HepG2 (cell line): Measurements from ENCODE around the gene ACTRT2. TPM values are rescaled to one million over a fixed set of nuclear protein-coding genes. Genes with fewer than 3 reads are reported as not detected.

Experiments
- ATAC-seq: fragments of 200-7000 bp; cut with Tn5 transposase; 3 replicates; pipeline ENCODE4 v1.9.1; 2020; ENCODE audit warnings: mild to moderate bottlenecking, moderate library complexity
- BruUV-seq: library from RNA; stranded (reverse); fragments of 400-500 nt; replicated peaks from 2 replicates; lab custom pipeline; 2021; lab: Mats Ljungman, UMichigan
- CTCF ChIA-PET: fragments of 300-600 bp; formaldehyde crosslinking; extraction: SDS; loops from one replicate; lab custom pipeline; 2021; ENCODE audit warnings: low total read pairs, inconsistent platforms, low intra/inter-chr PET ratio; lab: Yijun Ruan, JAX
- POLR2A ChIA-PET: fragments of 350-600 bp; sonication (Branson Sonifier 250); formaldehyde crosslinking; loops from one replicate; lab custom pipeline; 2020; ENCODE audit warnings: antibody characterized with exemption, inconsistent platforms; lab: Yijun Ruan, JAX
- DNase-seq: peaks from one replicate; pipeline ENCODE4 v3.0.0-alpha.2; 2015; ENCODE audit warnings: low spot score
- FAIRE-seq: peaks from 3 replicates; lab custom pipeline; 2011; peaks lifted over from hg19 to GRCh38; lab: Jason Lieb, UNC
- H2AFZ ChIP-seq: one replicate; pipeline ENCODE4 v1.6.1; 2011; ENCODE audit warnings: low read length, inconsistent platforms
- H3K27ac ChIP-seq: fragments of 300-600 bp; 3 replicates; pipeline ENCODE4 v1.8.0; 2011; ENCODE audit warnings: mixed run types, mild to moderate bottlenecking, mixed read lengths, low read length, inconsistent platforms; ENCODE audit not compliant: insufficient read depth; ENCODE audit errors: extremely low read length
- H3K27me3 ChIP-seq, 2 experiments: fragments of 200-600 bp in 1 of 2; 2 replicates in 1 of 2; 3 replicates in 1 of 2; pipeline versions ENCODE4 v1.6.0 to v1.8.0; 2011; ENCODE audit warnings: low read length in 2 of 2, mild to moderate bottlenecking in 2 of 2, moderate library complexity in 2 of 2, inconsistent platforms in 1 of 2; ENCODE audit not compliant: insufficient read depth in 2 of 2, control insufficient read depth in 1 of 2
- H3K36me3 ChIP-seq, 2 experiments: fragments of 200-600 bp in 1 of 2; replicated peaks in 1 of 2; 2 replicates in 1 of 2; 3 replicates in 1 of 2; pipeline versions ENCODE4 v1.5.1 to v1.8.0; 2011; ENCODE audit warnings: low read length in 2 of 2, inconsistent platforms in 1 of 2; ENCODE audit not compliant: insufficient read depth in 2 of 2, control insufficient read depth in 1 of 2
- H3K4me1 ChIP-seq: 2 replicates; pipeline ENCODE4 v1.5.1; 2012; ENCODE audit warnings: low read length, inconsistent platforms; ENCODE audit not compliant: insufficient read depth
- H3K4me2 ChIP-seq: 2 replicates; pipeline ENCODE4 v1.6.0; 2011; ENCODE audit warnings: low read depth, low read length, inconsistent platforms
- H3K4me3 ChIP-seq, 3 experiments: fragments of 200-600 bp in 1 of 3; sonication (generic), shearing (Covaris generic) in 1 of 3; replicated peaks in 1 of 3; 2 replicates each; pipeline ENCODE4 v1.5.1; 2011 to 2016; ENCODE audit warnings: low read length in 3 of 3, inconsistent platforms in 2 of 3, low read depth in 2 of 3, mild to moderate bottlenecking in 2 of 3, control low read depth in 1 of 3, mixed read lengths in 1 of 3; ENCODE audit not compliant: insufficient read depth in 1 of 3
- H3K79me2 ChIP-seq: one replicate; pipeline ENCODE4 v1.6.1; 2011; ENCODE audit warnings: low read length, inconsistent platforms; ENCODE audit not compliant: insufficient read depth
- H3K9ac ChIP-seq: 2 replicates; pipeline ENCODE4 v1.6.0; 2011; ENCODE audit warnings: mild to moderate bottlenecking, low read depth, low read length, inconsistent platforms; ENCODE audit not compliant: insufficient read depth
- H3K9me3 ChIP-seq: 2 replicates; pipeline ENCODE4 v1.5.1; 2012; ENCODE audit warnings: mild to moderate bottlenecking, low read length
- H4K20me1 ChIP-seq: 2 replicates; pipeline ENCODE4 v1.6.0; 2011; ENCODE audit warnings: inconsistent platforms, mild to moderate bottlenecking, low read length, moderate library complexity; ENCODE audit not compliant: insufficient read depth
- NRL ChIP-seq: sonication (generic); formaldehyde crosslinking; IDR thresholded peaks from 2 replicates; pipeline ENCODE4 v1.5.0; 2020; ENCODE audit warnings: missing genetic modification reagents, mild to moderate bottlenecking, moderate library complexity, borderline replicate concordance
- ZEB1 ChIP-seq: IDR thresholded peaks from 2 replicates; pipeline ENCODE4 v1.6.1; 2012; ENCODE audit warnings: mild to moderate bottlenecking, low read depth, inconsistent platforms; ENCODE audit not compliant: insufficient replicate concordance
- ZNF713 ChIP-seq: sonication (generic); formaldehyde crosslinking; IDR thresholded peaks from 2 replicates; pipeline ENCODE4 v1.4.0; 2020; ENCODE audit warnings: mild to moderate bottlenecking, missing genetic modification reagents
- ZNF776 ChIP-seq: sonication (generic); formaldehyde crosslinking; IDR thresholded peaks from 2 replicates; pipeline ENCODE4 v1.4.0; 2020; ENCODE audit warnings: mild to moderate bottlenecking, missing genetic modification reagents
- ZNF780A ChIP-seq: sonication (generic); formaldehyde crosslinking; IDR thresholded peaks from 2 replicates; pipeline ENCODE4 v1.8.0; 2022; ENCODE audit warnings: mild to moderate bottlenecking, missing genetic modification reagents, moderate library complexity
- ZNF83 ChIP-seq: sonication (generic); formaldehyde crosslinking; IDR thresholded peaks from 2 replicates; pipeline ENCODE4 v1.4.0; 2020; ENCODE audit warnings: missing genetic modification reagents, mild to moderate bottlenecking, borderline replicate concordance
- WGBS: methylation state at CpG from one replicate; pipeline ENCODE4 v1.1.6; 2017; ENCODE audit warnings: low lambda C conversion rate; 5-methylcytosine and 5-hydroxymethylcytosine counted together
- in situ Hi-C: cut with HindIII; loops from 2 replicates; pipeline ENCODE4 v1.10.0; 2017; ENCODE audit warnings: low pct_unique_long_range_greater_than_20kb; ENCODE audit not compliant: extremely low pct_ligation_motif_present
- intact Hi-C: fragments of 100-400 bp; cut with micrococcal nuclease; formaldehyde crosslinking; loops from one replicate; pipeline ENCODE4 v1.10.0; 2022; ENCODE audit not compliant: unreplicated experiment
- polyA plus RNA-seq, 8 experiments: library from polyadenylated mRNA; depleted of rRNA in 3 of 8; stranded (reverse) in 7 of 8; unstranded in 1 of 8; fragments of >200 nt; fragmentation: Illumina TruSeq in 4 of 8; extraction: Trizol in 4 of 8; gene quantifications; 2 replicates each; pipeline versions ENCODE4 v1.2.1 to v1.2.3, GENCODE V29; 2011 to 2016; ENCODE audit warnings: low read depth in 4 of 8, missing spikeins in 1 of 8, mixed read lengths in 1 of 8; ENCODE audit not compliant: insufficient read depth in 1 of 8
- total RNA-seq, 5 experiments: library from RNA; depleted of rRNA; stranded (reverse); fragments of >200 nt; fragmentation: Illumina TruSeq; extraction: Trizol; gene quantifications; 2 replicates each; pipeline ENCODE4 v1.2.3, GENCODE V29; 2016; ENCODE audit warnings: low read depth in 1 of 5
- TF ChIP-seq, protein P1 (sequence below): IDR thresholded peaks from 2 replicates; pipeline ENCODE4 v1.6.1; 2016
- TF ChIP-seq, protein P2 (sequence below): sonication (generic); formaldehyde crosslinking; IDR thresholded peaks from 2 replicates; pipeline ENCODE4 v1.9.0; 2021; ENCODE audit warnings: missing genetic modification reagents, borderline replicate concordance
- TF ChIP-seq, protein P3 (sequence below): IDR thresholded peaks from 2 replicates; pipeline ENCODE4 v1.6.1; 2018; ENCODE audit warnings: missing genetic modification reagents
- TF ChIP-seq, protein P4 (sequence below): sonication (generic); formaldehyde crosslinking; IDR thresholded peaks from 2 replicates; pipeline ENCODE4 v1.5.1; 2020; ENCODE audit warnings: missing genetic modification reagents, mild to moderate bottlenecking, borderline replicate concordance
- TF ChIP-seq, protein P5 (sequence below): sonication (generic); formaldehyde crosslinking; IDR thresholded peaks from 2 replicates; pipeline ENCODE4 v1.5.1; 2020; ENCODE audit warnings: mild to moderate bottlenecking, missing genetic modification reagents, borderline replicate concordance

Gene ACTRT2
- total and polyA plus RNA-seq, 2 of the 13 experiments (the other 11 are each of a cell fraction or from before 2014, with no cell fraction given): not detected

DNA sequence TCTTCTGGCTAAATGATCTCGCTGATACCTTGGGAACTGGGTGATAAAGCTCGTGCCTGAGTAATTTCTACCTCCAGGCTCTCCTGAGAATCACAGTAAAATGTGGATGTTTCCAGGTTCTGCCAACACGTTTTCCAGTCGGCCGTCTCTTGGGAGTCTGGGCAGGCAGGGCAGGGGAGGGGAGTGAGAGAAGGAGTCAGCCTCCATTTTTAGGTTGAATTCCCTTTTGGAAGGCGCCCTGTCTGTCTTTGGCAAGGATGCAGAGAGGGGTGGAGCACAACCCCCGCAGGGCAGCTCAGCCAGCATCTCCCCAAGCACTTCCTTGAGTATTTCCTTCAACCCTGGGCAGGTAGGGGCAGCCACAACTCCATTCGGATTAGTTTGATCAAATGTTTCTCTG, 15.5 kb upstream of the ACTRT2 start:
- DNase-seq: no peak
- Histone ChIP-seq H3K79me2 (no peaks in the 10 kb centered on the region), H3K27me3 (peaks cover 3 to 44% of the 10 kb centered on the region in 2 experiments; a peak in 4 of 5 replicates), H3K9me3 (peaks cover 24% of the 10 kb centered on the region), H3K9ac (no peak overlapping the region), H3K36me3 (no peaks in the 10 kb centered on the region), H3K4me3 (no peak overlapping the region), H3K4me2 (no peak overlapping the region), H4K20me1 (no peaks in the 10 kb centered on the region), H2AFZ (no peak overlapping the region), H3K27ac (no peak overlapping the region), H3K4me1 (no peaks in the 10 kb centered on the region)
- no peak for FAIRE-seq
- intact Hi-C loops (no loop called here), in situ Hi-C loops (no loop called here)
- WGBS: 19% methylated on average over 7 of the region's 8 CpGs
- ChIA-PET POLR2A (no interaction called here), CTCF (no interaction called here)
- ATAC-seq: no peak
- no TSS peak for BruUV-seq
- TF ChIP-seq ZNF713 (CRISPR knock-in tag) (no peak), NRL (CRISPR knock-in tag) (no peak), ZNF776 (CRISPR knock-in tag) (no peak), ZNF83 (CRISPR knock-in tag) (no peak), ZNF780A (CRISPR knock-in tag) (no peak), ZEB1 (no peak)
- TF ChIP-seq, protein P1, sequence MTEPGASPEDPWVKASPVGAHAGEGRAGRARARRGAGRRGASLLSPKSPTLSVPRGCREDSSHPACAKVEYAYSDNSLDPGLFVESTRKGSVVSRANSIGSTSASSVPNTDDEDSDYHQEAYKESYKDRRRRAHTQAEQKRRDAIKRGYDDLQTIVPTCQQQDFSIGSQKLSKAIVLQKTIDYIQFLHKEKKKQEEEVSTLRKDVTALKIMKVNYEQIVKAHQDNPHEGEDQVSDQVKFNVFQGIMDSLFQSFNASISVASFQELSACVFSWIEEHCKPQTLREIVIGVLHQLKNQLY: no peak
- TF ChIP-seq, protein P2, sequence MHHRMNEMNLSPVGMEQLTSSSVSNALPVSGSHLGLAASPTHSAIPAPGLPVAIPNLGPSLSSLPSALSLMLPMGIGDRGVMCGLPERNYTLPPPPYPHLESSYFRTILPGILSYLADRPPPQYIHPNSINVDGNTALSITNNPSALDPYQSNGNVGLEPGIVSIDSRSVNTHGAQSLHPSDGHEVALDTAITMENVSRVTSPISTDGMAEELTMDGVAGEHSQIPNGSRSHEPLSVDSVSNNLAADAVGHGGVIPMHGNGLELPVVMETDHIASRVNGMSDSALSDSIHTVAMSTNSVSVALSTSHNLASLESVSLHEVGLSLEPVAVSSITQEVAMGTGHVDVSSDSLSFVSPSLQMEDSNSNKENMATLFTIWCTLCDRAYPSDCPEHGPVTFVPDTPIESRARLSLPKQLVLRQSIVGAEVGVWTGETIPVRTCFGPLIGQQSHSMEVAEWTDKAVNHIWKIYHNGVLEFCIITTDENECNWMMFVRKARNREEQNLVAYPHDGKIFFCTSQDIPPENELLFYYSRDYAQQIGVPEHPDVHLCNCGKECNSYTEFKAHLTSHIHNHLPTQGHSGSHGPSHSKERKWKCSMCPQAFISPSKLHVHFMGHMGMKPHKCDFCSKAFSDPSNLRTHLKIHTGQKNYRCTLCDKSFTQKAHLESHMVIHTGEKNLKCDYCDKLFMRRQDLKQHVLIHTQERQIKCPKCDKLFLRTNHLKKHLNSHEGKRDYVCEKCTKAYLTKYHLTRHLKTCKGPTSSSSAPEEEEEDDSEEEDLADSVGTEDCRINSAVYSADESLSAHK: no peak
- TF ChIP-seq, protein P3, sequence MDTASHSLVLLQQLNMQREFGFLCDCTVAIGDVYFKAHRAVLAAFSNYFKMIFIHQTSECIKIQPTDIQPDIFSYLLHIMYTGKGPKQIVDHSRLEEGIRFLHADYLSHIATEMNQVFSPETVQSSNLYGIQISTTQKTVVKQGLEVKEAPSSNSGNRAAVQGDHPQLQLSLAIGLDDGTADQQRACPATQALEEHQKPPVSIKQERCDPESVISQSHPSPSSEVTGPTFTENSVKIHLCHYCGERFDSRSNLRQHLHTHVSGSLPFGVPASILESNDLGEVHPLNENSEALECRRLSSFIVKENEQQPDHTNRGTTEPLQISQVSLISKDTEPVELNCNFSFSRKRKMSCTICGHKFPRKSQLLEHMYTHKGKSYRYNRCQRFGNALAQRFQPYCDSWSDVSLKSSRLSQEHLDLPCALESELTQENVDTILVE: no peak
- TF ChIP-seq, protein P4, sequence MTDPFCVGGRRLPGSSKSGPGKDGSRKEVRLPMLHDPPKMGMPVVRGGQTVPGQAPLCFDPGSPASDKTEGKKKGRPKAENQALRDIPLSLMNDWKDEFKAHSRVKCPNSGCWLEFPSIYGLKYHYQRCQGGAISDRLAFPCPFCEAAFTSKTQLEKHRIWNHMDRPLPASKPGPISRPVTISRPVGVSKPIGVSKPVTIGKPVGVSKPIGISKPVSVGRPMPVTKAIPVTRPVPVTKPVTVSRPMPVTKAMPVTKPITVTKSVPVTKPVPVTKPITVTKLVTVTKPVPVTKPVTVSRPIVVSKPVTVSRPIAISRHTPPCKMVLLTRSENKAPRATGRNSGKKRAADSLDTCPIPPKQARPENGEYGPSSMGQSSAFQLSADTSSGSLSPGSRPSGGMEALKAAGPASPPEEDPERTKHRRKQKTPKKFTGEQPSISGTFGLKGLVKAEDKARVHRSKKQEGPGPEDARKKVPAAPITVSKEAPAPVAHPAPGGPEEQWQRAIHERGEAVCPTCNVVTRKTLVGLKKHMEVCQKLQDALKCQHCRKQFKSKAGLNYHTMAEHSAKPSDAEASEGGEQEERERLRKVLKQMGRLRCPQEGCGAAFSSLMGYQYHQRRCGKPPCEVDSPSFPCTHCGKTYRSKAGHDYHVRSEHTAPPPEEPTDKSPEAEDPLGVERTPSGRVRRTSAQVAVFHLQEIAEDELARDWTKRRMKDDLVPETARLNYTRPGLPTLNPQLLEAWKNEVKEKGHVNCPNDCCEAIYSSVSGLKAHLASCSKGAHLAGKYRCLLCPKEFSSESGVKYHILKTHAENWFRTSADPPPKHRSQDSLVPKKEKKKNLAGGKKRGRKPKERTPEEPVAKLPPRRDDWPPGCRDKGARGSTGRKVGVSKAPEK (CRISPR knock-in tag): no peak
- TF ChIP-seq, protein P5, sequence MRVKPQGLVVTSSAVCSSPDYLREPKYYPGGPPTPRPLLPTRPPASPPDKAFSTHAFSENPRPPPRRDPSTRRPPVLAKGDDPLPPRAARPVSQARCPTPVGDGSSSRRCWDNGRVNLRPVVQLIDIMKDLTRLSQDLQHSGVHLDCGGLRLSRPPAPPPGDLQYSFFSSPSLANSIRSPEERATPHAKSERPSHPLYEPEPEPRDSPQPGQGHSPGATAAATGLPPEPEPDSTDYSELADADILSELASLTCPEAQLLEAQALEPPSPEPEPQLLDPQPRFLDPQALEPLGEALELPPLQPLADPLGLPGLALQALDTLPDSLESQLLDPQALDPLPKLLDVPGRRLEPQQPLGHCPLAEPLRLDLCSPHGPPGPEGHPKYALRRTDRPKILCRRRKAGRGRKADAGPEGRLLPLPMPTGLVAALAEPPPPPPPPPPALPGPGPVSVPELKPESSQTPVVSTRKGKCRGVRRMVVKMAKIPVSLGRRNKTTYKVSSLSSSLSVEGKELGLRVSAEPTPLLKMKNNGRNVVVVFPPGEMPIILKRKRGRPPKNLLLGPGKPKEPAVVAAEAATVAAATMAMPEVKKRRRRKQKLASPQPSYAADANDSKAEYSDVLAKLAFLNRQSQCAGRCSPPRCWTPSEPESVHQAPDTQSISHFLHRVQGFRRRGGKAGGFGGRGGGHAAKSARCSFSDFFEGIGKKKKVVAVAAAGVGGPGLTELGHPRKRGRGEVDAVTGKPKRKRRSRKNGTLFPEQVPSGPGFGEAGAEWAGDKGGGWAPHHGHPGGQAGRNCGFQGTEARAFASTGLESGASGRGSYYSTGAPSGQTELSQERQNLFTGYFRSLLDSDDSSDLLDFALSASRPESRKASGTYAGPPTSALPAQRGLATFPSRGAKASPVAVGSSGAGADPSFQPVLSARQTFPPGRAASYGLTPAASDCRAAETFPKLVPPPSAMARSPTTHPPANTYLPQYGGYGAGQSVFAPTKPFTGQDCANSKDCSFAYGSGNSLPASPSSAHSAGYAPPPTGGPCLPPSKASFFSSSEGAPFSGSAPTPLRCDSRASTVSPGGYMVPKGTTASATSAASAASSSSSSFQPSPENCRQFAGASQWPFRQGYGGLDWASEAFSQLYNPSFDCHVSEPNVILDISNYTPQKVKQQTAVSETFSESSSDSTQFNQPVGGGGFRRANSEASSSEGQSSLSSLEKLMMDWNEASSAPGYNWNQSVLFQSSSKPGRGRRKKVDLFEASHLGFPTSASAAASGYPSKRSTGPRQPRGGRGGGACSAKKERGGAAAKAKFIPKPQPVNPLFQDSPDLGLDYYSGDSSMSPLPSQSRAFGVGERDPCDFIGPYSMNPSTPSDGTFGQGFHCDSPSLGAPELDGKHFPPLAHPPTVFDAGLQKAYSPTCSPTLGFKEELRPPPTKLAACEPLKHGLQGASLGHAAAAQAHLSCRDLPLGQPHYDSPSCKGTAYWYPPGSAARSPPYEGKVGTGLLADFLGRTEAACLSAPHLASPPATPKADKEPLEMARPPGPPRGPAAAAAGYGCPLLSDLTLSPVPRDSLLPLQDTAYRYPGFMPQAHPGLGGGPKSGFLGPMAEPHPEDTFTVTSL (CRISPR knock-in tag): no peak
